Muscle of arm (tissue), 12 donors: ENCODE data around the gene DROSHA. TPM values are rescaled to one million over a fixed set of nuclear protein-coding genes. Genes with fewer than 3 reads are reported as not detected.

Source experiments
- polyA plus RNA-seq, 12 donors: library from polyadenylated mRNA; unstranded; fragments of 120-200 nt; gene quantifications; one replicate each; pipeline ENCODE4 v1.2.1, GENCODE V29; 2013; ENCODE audit not compliant: insufficient read length in 12 of 12

Gene DROSHA
- polyA plus RNA-seq, 12 donors = 33.4 to 88.7 (median 55.0) TPM; not detected in 1

Other genes starting within 250 kb of the DROSHA start
- 10 to 100 TPM in 11 of 12 donors, not detected in 1; 17.5 to 51.4 (median 22.5) TPM for gene C5orf22, start 208 bp upstream of the DROSHA start, polyA plus RNA-seq
- gene PDZD2, start 107.0 kb upstream of the DROSHA start, polyA plus RNA-seq = 10 to 100 TPM in 3 of 12 donors, 1 to 10 TPM in 8, not detected in 1; 5.0 to 28.2 (median 8.6) TPM